Measurements from ENCODE around the gene OR2F1. TPM values are rescaled to one million over a fixed set of nuclear protein-coding genes. Genes with fewer than 3 reads are reported as not detected.

The OR2F1 gene
- not detected in 2 replicates for total RNA-seq (2014; rRNA removed; shearing (Covaris generic))
- not detected in 2 replicates for polyA plus RNA-seq (2015; cell fraction: cytosol; rRNA removed)
- not detected in 2 replicates for polyA plus RNA-seq (2015; cell fraction: nucleus; rRNA removed)

- DNase-seq (ENCODE audit: low read depth): no peak
Observed at GRCh38 chr7:143954544-143954943, at the start of gene OR2F1. Gene OR2F1 (plus strand): TSS chr7:143954844. CDS start chr7:143959971, 5,127 bp downstream.

- no peak for DNase-seq (ENCODE audit: low read depth)
Observed at GRCh38 chr7:143905509-143905908, 49.1 kb upstream of the OR2F1 start.

GRCh38 chr7:143906151-143906550 is 48.5 kb upstream of the OR2F1 start:
- no peak for DNase-seq (ENCODE audit: low read depth)

GRCh38 chr7:143906895-143907294 is 47.7 kb upstream of the OR2F1 start:
- no peak for DNase-seq (ENCODE audit: low read depth)

GRCh38 chr7:143908120-143908519 is 46.5 kb upstream of the OR2F1 start:
- DNase-seq (ENCODE audit: low read depth): no peak

- DNase-seq (ENCODE audit: low read depth): no peak
Observed at GRCh38 chr7:143909863-143910262, 44.8 kb upstream of the OR2F1 start.

GRCh38 chr7:143910473-143911248 is 44.0 kb upstream of the OR2F1 start:
- no peak for DNase-seq (ENCODE audit: low read depth)

GRCh38 chr7:143913945-143914615 is 40.6 kb upstream of the OR2F1 start:
- DNase-seq (ENCODE audit: low read depth): no peak

- DNase-seq (ENCODE audit: low read depth): no peak
Observed at GRCh38 chr7:143914938-143915652, 39.5 kb upstream of the OR2F1 start.

GRCh38 chr7:143924851-143925250 is 29.8 kb upstream of the OR2F1 start:
- no peak for DNase-seq (ENCODE audit: low read depth)

GRCh38 chr7:143929224-143929920 is 25.3 kb upstream of the OR2F1 start:
- peak; percentile 32 for DNase-seq (ENCODE audit: low read depth)

GRCh38 chr7:143931739-143932138 is 22.9 kb upstream of the OR2F1 start:
- DNase-seq (ENCODE audit: low read depth): no peak

GRCh38 chr7:143934526-143935325 is 19.9 kb upstream of the OR2F1 start, which contains the start of gene OR2F2:
Gene OR2F2 (plus strand): TSS chr7:143935233. CDS start chr7:143935233, 0 bp downstream.
- no peak for DNase-seq (ENCODE audit: low read depth)

GRCh38 chr7:143936087-143937009 is 18.3 kb upstream of the OR2F1 start:
- DNase-seq (ENCODE audit: low read depth): peak; percentile 15

GRCh38 chr7:143938379-143939243 is 16.0 kb upstream of the OR2F1 start:
- no peak for DNase-seq (ENCODE audit: low read depth)

- DNase-seq (ENCODE audit: low read depth): no peak
Observed at GRCh38 chr7:143945423-143945822, 9.2 kb upstream of the OR2F1 start.

- DNase-seq (ENCODE audit: low read depth): no peak
Observed at GRCh38 chr7:143947111-143947510, 7.5 kb upstream of the OR2F1 start.

GRCh38 chr7:143948733-143949132 is 5.9 kb upstream of the OR2F1 start:
- DNase-seq (ENCODE audit: low read depth): no peak

Data from HT1080 (cell line).